ENCODE results near the gene FOXO3B. TPM values are rescaled to one million over a fixed set of nuclear protein-coding genes. Genes with fewer than 3 reads are reported as not detected.
"Not testable (repeated sequence)": the region's sequence is repeated elsewhere in the genome, so short reads cannot be mapped to it uniquely, and the experiment has no call there.

The FOXO3B gene
- total RNA-seq, 2 experiments from 2014 or later: 2.6 to 3.0 TPM

- ATAC-seq, H3K4me3 Mint-ChIP-seq, DNase-seq, H3K4me1 Mint-ChIP-seq, CTCF ChIA-PET, H3K27ac Mint-ChIP-seq, H3K27me3 Mint-ChIP-seq: not testable (repeated sequence)
- peaks cover 29% of the 10 kb centered on the region for H3K36me3 Mint-ChIP-seq
- peaks cover 10% of the 10 kb centered on the region for H3K9me3 Mint-ChIP-seq (ENCODE audit: low read depth)
Observed at GRCh38 chr17:18677381-18677780, 4.7 kb downstream of the FOXO3B start.

- Mint-ChIP-seq H3K36me3 (peaks cover 32% of the 10 kb centered on the region), H3K9me3 (ENCODE audit: low read depth) (peaks cover 10% of the 10 kb centered on the region)
- H3K4me1 Mint-ChIP-seq, H3K27ac Mint-ChIP-seq, H3K27me3 Mint-ChIP-seq, H3K4me3 Mint-ChIP-seq, DNase-seq, ATAC-seq, CTCF ChIA-PET: not testable (repeated sequence)
Observed at GRCh38 chr17:18676928-18677327, 5.2 kb downstream of the FOXO3B start.

GRCh38 chr17:18672395-18673227 is 9.5 kb downstream of the FOXO3B start:
- H3K27ac Mint-ChIP-seq, H3K27me3 Mint-ChIP-seq, ATAC-seq, H3K4me3 Mint-ChIP-seq, CTCF ChIA-PET, DNase-seq, H3K4me1 Mint-ChIP-seq: not testable (repeated sequence)
- H3K9me3 Mint-ChIP-seq (ENCODE audit: low read depth): peaks cover 17% of the 10 kb centered on the region
- H3K36me3 Mint-ChIP-seq: peaks cover 49% of the 10 kb centered on the region

- H3K36me3 Mint-ChIP-seq: peaks cover 34% of the 10 kb centered on the region
- ATAC-seq, H3K27ac Mint-ChIP-seq: not testable (repeated sequence)
Observed at GRCh38 chr17:18668625-18669024, 13.5 kb downstream of the FOXO3B start.

GRCh38 chr17:18667535-18667934 is 14.6 kb downstream of the FOXO3B start:
- H3K4me1 Mint-ChIP-seq, H3K27ac Mint-ChIP-seq, CTCF ChIA-PET, H3K27me3 Mint-ChIP-seq, DNase-seq, ATAC-seq, H3K4me3 Mint-ChIP-seq: not testable (repeated sequence)
- H3K36me3 Mint-ChIP-seq: peaks cover 33% of the 10 kb centered on the region
- H3K9me3 Mint-ChIP-seq (ENCODE audit: low read depth): peaks cover 18% of the 10 kb centered on the region

More at GRCh38 chr17:18668625-18669024, 13.5 kb downstream of the FOXO3B start:
- H3K4me3 Mint-ChIP-seq; DNase-seq; CTCF ChIA-PET; H3K9me3 Mint-ChIP-seq (ENCODE audit: low read depth); H3K27me3 Mint-ChIP-seq; H3K4me1 Mint-ChIP-seq: not testable (repeated sequence)

GRCh38 chr17:18666326-18666725 is 15.8 kb downstream of the FOXO3B start:
- H3K27ac Mint-ChIP-seq, CTCF ChIA-PET, H3K4me1 Mint-ChIP-seq, H3K4me3 Mint-ChIP-seq, H3K27me3 Mint-ChIP-seq, DNase-seq, ATAC-seq: not testable (repeated sequence)
- peaks cover 24% of the 10 kb centered on the region for H3K9me3 Mint-ChIP-seq (ENCODE audit: low read depth)
- peaks cover 25% of the 10 kb centered on the region for H3K36me3 Mint-ChIP-seq

GRCh38 chr17:18661924-18662624 is 20.0 kb downstream of the FOXO3B start:
- H3K27ac Mint-ChIP-seq, ATAC-seq, DNase-seq, H3K4me3 Mint-ChIP-seq, H3K27me3 Mint-ChIP-seq, H3K36me3 Mint-ChIP-seq, H3K4me1 Mint-ChIP-seq, CTCF ChIA-PET: not testable (repeated sequence)
- H3K9me3 Mint-ChIP-seq (ENCODE audit: low read depth): peaks cover 17% of the 10 kb centered on the region

GRCh38 chr17:18650094-18650493 is 32.0 kb downstream of the FOXO3B start:
- H3K27ac Mint-ChIP-seq; H3K4me3 Mint-ChIP-seq; DNase-seq; CTCF ChIA-PET; H3K36me3 Mint-ChIP-seq; H3K9me3 Mint-ChIP-seq (ENCODE audit: low read depth); H3K4me1 Mint-ChIP-seq: not testable (repeated sequence)
- peaks cover 13% of the 10 kb centered on the region for H3K27me3 Mint-ChIP-seq
- ATAC-seq: peak; percentile 66

GRCh38 chr17:18644291-18644690 is 37.8 kb downstream of the FOXO3B start, which contains the start of gene TBC1D28:
TBC1D28 (minus strand) TSS chr17:18644391; CDS start chr17:18641352, 3,039 bp downstream.
- H3K27me3 Mint-ChIP-seq; ATAC-seq; DNase-seq; H3K9me3 Mint-ChIP-seq (ENCODE audit: low read depth); H3K36me3 Mint-ChIP-seq; CTCF ChIA-PET; H3K27ac Mint-ChIP-seq; H3K4me3 Mint-ChIP-seq; H3K4me1 Mint-ChIP-seq: not testable (repeated sequence)

GRCh38 chr17:18643124-18643523 is 39.0 kb downstream of the FOXO3B start:
- DNase-seq; H3K36me3 Mint-ChIP-seq; H3K4me1 Mint-ChIP-seq; H3K27me3 Mint-ChIP-seq; H3K9me3 Mint-ChIP-seq (ENCODE audit: low read depth); H3K4me3 Mint-ChIP-seq; H3K27ac Mint-ChIP-seq; CTCF ChIA-PET; ATAC-seq: not testable (repeated sequence)

GRCh38 chr17:18638357-18638756 is 43.8 kb downstream of the FOXO3B start:
- peaks cover 16% of the 10 kb centered on the region for H3K27me3 Mint-ChIP-seq
- H3K27ac Mint-ChIP-seq; H3K9me3 Mint-ChIP-seq (ENCODE audit: low read depth); CTCF ChIA-PET; H3K36me3 Mint-ChIP-seq; H3K4me1 Mint-ChIP-seq; H3K4me3 Mint-ChIP-seq; DNase-seq; ATAC-seq: not testable (repeated sequence)

- ATAC-seq; H3K36me3 Mint-ChIP-seq; H3K4me3 Mint-ChIP-seq; H3K27ac Mint-ChIP-seq; DNase-seq; CTCF ChIA-PET; H3K9me3 Mint-ChIP-seq (ENCODE audit: low read depth); H3K4me1 Mint-ChIP-seq: not testable (repeated sequence)
- peaks cover 16% of the 10 kb centered on the region for H3K27me3 Mint-ChIP-seq
Observed at GRCh38 chr17:18636237-18636636, 45.9 kb downstream of the FOXO3B start.

- CTCF ChIA-PET; DNase-seq; H3K4me1 Mint-ChIP-seq; H3K36me3 Mint-ChIP-seq; H3K9me3 Mint-ChIP-seq (ENCODE audit: low read depth); H3K4me3 Mint-ChIP-seq; H3K27ac Mint-ChIP-seq; ATAC-seq: not testable (repeated sequence)
- peaks cover 16% of the 10 kb centered on the region for H3K27me3 Mint-ChIP-seq
Observed at GRCh38 chr17:18635773-18636172, 46.3 kb downstream of the FOXO3B start.

All from activated CD8-positive, alpha-beta memory T cell treated with anti-CD3 and anti-CD28 coated beads, Interleukin-2, amount 10 ng/mL, durations not matched to agents 7 days and 5 days (primary cell).